Testis (tissue), 3 donors: ENCODE data around the gene CINP. TPM values are rescaled to one million over a fixed set of nuclear protein-coding genes. Genes with fewer than 3 reads are reported as not detected.
"Not testable (repeated sequence)": the region's sequence is repeated elsewhere in the genome, so short reads cannot be mapped to it uniquely, and the experiment has no call there.

ENCODE experiments used
- DNase-seq: peaks from one replicate; pipeline ENCODE4 v3.0.0-alpha.2; 2019
- H3K27ac ChIP-seq, 2 donors: fragments of 200-600 bp; sonication (generic); one replicate each; pipeline ENCODE4 v1.5.1; 2019
- H3K27me3 ChIP-seq: fragments of 200-600 bp; sonication (generic); one replicate; pipeline ENCODE4 v1.5.1; 2019
- H3K36me3 ChIP-seq: fragments of 200-600 bp; sonication (generic); one replicate; pipeline ENCODE4 v1.5.1; 2017; ENCODE audit warnings: low read depth; ENCODE audit errors: missing control alignments
- H3K4me1 ChIP-seq: fragments of 200-600 bp; sonication (generic); one replicate; pipeline ENCODE4 v1.5.1; 2019
- H3K4me3 ChIP-seq, 2 donors: fragments of 200-600 bp; sonication (generic); one replicate each; pipeline ENCODE4 v1.5.1; 2017 to 2019
- H3K9me3 ChIP-seq: fragments of 200-600 bp; sonication (generic); one replicate; pipeline ENCODE4 v1.5.1; 2017
- POLR2A ChIP-seq: fragments of 450-650 bp; IDR thresholded peaks from one replicate; pipeline ENCODE4 v1.6.1; 2017; ENCODE audit warnings: antibody characterized with exemption, mild to moderate bottlenecking, moderate library complexity
- WGBS, 2 donors: methylation state at CpG; one replicate each; pipeline ENCODE4 v1.1.5; 2018; 5-methylcytosine and 5-hydroxymethylcytosine counted together
- intact Hi-C: fragments of 100-400 bp; cut with DNase I; formaldehyde crosslinking; loops from one replicate; pipeline ENCODE4 v1.15.1; 2023; ENCODE audit warnings: low total_unique reads
- polyA plus RNA-seq: library from polyadenylated mRNA; stranded (reverse); fragments of 350-450 nt; fragmentation: Illumina TruSeq; extraction: RNeasy Lipid Tissue Mini Kit (QIAGEN cat#74804); gene quantifications from one replicate; pipeline ENCODE4 v1.2.3, GENCODE V29; 2014; ENCODE audit warnings: low read depth, low replicate concordance; ENCODE audit not compliant: insufficient read depth
- total RNA-seq, 2 donors: library from RNA; depleted of rRNA; stranded (reverse); fragments of >200 nt; gene quantifications; one replicate each; pipeline ENCODE4 v1.2.3, GENCODE V29; 2016
- TF ChIP-seq, protein P1 (sequence below), 3 experiments: fragments of 450-650 bp in 2 of 3; fragments of 200-600 bp in 1 of 3; sonication (generic) in 1 of 3; IDR thresholded peaks; one replicate each; pipeline ENCODE4 v1.5.1; 2016 to 2019; ENCODE audit warnings: antibody characterized with exemption in 3 of 3, mild to moderate bottlenecking in 2 of 3, moderate library complexity in 1 of 3

Gene CINP
- total and polyA plus RNA-seq, 3 donors from 2014 or later: 55.1 to 80.6 (median 70.1) TPM

DNA sequence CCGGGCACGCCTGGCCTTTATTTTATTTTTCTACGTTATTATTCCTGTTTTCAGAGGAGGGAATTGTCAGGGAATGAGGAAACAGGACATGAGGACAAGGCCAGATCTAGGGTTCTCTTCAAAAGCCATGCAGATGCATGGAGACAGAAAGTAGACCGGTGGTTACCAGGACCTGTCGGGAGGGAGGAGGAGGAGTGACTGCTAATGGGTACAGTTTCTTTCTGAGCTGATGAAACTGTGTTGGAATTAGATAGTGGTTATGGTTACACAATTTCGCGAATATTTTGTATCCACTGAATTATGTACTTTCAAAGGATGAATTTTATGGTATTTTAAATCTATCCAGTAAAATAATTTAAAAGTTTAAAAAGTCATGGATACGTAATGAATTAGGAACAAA is 31.9 kb downstream of the CINP start:
- Histone ChIP-seq H3K36me3 (no peaks in the 10 kb centered on the region), H3K27ac (peak overlapping the region in 1 of 2 donors; percentile 50), H3K4me3 (no peak overlapping the region), H3K9me3 (no peaks in the 10 kb centered on the region), H3K4me1 (peaks cover 6% of the 10 kb centered on the region), H3K27me3 (no peaks in the 10 kb centered on the region)
- DNase-seq: peak; percentile 61
- 77 to 80% methylated on average over 8 of the region's 8 CpGs for WGBS, 2 donors
- TF ChIP-seq, protein P1, sequence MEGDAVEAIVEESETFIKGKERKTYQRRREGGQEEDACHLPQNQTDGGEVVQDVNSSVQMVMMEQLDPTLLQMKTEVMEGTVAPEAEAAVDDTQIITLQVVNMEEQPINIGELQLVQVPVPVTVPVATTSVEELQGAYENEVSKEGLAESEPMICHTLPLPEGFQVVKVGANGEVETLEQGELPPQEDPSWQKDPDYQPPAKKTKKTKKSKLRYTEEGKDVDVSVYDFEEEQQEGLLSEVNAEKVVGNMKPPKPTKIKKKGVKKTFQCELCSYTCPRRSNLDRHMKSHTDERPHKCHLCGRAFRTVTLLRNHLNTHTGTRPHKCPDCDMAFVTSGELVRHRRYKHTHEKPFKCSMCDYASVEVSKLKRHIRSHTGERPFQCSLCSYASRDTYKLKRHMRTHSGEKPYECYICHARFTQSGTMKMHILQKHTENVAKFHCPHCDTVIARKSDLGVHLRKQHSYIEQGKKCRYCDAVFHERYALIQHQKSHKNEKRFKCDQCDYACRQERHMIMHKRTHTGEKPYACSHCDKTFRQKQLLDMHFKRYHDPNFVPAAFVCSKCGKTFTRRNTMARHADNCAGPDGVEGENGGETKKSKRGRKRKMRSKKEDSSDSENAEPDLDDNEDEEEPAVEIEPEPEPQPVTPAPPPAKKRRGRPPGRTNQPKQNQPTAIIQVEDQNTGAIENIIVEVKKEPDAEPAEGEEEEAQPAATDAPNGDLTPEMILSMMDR (IDR thresholded peaks at IDR 0.05): no peak
- TF ChIP-seq POLR2A: no peak
- intact Hi-C loops: no loop called here

DNA sequence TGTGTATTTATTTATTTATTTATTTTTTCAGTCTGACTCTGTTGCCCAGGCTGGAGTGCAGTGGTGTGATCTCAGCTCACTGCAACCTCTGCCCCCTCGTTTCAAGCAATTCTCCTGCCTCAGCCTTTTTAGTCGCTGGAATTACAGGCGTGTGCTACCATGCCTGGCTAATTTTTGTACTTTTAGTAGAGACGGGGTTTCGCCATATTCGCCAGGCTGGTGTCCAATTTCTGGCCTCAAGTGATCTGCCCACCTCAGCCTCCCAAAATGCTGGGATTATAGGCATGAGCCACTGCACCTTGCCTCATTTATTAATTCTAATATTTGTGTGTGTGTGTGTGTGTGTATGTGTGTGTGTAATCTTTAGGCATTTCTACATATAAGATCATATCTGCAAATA is 33.3 kb downstream of the CINP start:
- H3K36me3 ChIP-seq, H3K9me3 ChIP-seq, H3K27ac ChIP-seq, intact Hi-C loops, H3K27me3 ChIP-seq, H3K4me1 ChIP-seq, H3K4me3 ChIP-seq, DNase-seq: not testable (repeated sequence)
- WGBS, 2 donors: 91% methylated on average over 6 of the region's 6 CpGs

DNA sequence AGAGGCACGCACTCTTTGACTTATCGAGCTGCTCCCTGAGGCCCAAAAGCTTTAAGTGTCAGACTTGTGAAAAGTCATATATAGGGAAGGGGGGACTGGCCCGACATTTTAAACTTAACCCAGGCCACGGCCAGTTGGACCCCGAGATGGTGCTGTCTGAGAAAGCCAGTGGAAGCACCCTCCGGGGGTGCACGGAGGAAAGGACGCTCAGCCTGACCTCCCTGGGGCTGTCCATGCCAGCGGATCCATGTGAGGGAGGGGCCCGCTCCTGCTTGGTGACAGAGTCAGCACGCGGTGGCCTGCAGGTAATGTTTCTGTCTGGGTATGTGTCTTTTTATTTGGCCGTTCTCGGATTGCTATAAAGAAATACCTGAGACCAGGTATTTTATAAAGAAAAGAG is 36.1 kb downstream of the CINP start:
- no peaks in the 10 kb centered on the region for H3K9me3 ChIP-seq
- no peaks in the 10 kb centered on the region for H3K36me3 ChIP-seq
- H3K4me3 ChIP-seq: no peak overlapping the region
- no peak overlapping the region for H3K27ac ChIP-seq
- H3K4me1 ChIP-seq: peaks cover 25% of the 10 kb centered on the region
- H3K27me3 ChIP-seq: no peaks in the 10 kb centered on the region
- intact Hi-C loops: no loop called here
- WGBS, 2 donors: 92 to 93% methylated on average over 14 of the region's 14 CpGs
- TF ChIP-seq POLR2A: no peak
- no peak for DNase-seq

DNA sequence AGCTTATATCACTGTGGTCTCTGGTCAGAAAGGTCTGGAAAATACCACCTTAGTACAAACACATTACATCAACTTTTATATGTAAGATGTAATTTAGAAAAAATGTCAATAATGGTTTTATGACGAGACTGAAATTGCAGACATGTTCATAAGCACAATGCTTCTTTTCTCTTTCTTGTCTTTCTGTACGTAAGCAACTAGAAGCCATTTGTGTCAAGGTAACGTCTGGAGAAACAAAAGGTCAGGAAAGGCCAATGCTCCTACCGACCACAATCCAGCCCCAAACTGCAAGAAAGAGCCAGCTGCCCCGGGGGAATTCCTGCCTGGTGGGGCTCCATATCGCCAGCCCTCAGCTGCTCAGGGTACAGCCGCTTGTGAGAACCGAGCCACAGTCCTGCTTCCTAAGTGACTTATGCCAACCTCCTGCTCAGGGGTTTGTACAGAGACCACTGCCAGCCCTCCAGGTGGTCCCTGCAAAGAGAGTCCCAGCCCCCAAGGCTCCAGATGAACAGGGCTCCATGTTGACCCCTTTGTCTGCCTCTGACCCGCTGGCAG is 36.8 kb downstream of the CINP start:
- 75 to 76% methylated on average over 9 of the region's 9 CpGs for WGBS, 2 donors
- H3K27me3 ChIP-seq: no peaks in the 10 kb centered on the region
- H3K9me3 ChIP-seq: no peaks in the 10 kb centered on the region
- H3K4me1 ChIP-seq: peaks cover 28% of the 10 kb centered on the region
- no peak overlapping the region for H3K4me3 ChIP-seq
- intact Hi-C loops: no loop called here
- TF ChIP-seq, protein P1 (IDR thresholded peaks at IDR 0.05): no peak
- no peak for TF ChIP-seq POLR2A
- H3K36me3 ChIP-seq: no peaks in the 10 kb centered on the region
- H3K27ac ChIP-seq: no peak overlapping the region
- no peak for DNase-seq

DNA sequence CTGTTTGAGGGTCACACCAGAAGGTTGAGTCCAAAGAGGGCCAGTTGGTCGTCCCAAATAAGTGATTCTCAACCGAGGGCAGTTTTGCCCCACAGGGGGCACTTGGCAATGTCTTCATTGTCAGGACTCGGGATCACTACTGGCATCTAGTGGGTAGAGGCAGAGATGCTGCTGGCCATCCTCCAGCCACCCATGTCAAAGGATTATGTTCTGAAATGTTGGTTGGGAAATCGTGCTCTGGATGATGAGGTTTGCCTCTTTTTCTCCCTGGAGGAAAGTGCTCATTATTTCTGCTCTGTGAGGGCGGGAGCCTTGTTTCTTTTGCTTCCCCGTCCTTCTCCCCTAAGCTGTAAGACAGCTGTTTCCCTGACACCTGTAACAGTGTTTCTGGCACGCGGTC is 39.6 kb downstream of the CINP start:
- H3K9me3 ChIP-seq: no peaks in the 10 kb centered on the region
- TF ChIP-seq POLR2A: no peak
- TF ChIP-seq, protein P1 (IDR thresholded peaks at IDR 0.05): peak in 2 of 3 experiments; percentile 23 to 41
- no peak overlapping the region for H3K4me3 ChIP-seq
- no peaks in the 10 kb centered on the region for H3K36me3 ChIP-seq
- WGBS, 2 donors: 50 to 51% methylated on average over 8 of the region's 8 CpGs
- peak; percentile 78 for DNase-seq
- peaks cover 41% of the 10 kb centered on the region for H3K4me1 ChIP-seq
- intact Hi-C loops: no loop called here
- H3K27ac ChIP-seq: peak overlapping the region; percentile 92 to 98
- H3K27me3 ChIP-seq: no peaks in the 10 kb centered on the region
